ENCODE data around the gene PHF10.
"Not testable (repeated sequence)": the region's sequence is repeated elsewhere in the genome, so short reads cannot be mapped to it uniquely, and the experiment has no call there.

PHF10 gene

GRCh38 chr6:169724494-169725124 is at the start of gene PHF10:
Gene PHF10 (minus strand): TSS chr6:169724500. CDS start chr6:169723931, 569 bp downstream.
- peak; percentile 85 for DNase-seq

GRCh38 chr6:169766921-169767736 is 42.8 kb upstream of the PHF10 start:
- no peak for DNase-seq

GRCh38 chr6:169766232-169766631 is 41.9 kb upstream of the PHF10 start:
- no peak for DNase-seq

GRCh38 chr6:169765789-169766188 is 41.5 kb upstream of the PHF10 start:
- DNase-seq: not testable (repeated sequence)

GRCh38 chr6:169763881-169764280 is 39.6 kb upstream of the PHF10 start:
- DNase-seq: no peak

- DNase-seq: no peak
These were observed 39.0 kb upstream of the PHF10 start for GRCh38 chr6:169763308-169763707.

- no peak for DNase-seq
These were observed 30.9 kb upstream of the PHF10 start for GRCh38 chr6:169755162-169755561.

GRCh38 chr6:169752074-169752623 is 27.8 kb upstream of the PHF10 start:
- DNase-seq: no peak

GRCh38 chr6:169751242-169752073 is 27.2 kb upstream of the PHF10 start, which contains the start of the genes DYNLT2 and ERMARD:
Gene DYNLT2 (minus strand): TSS chr6:169751572. CDS start chr6:169751458, 114 bp downstream.
Gene ERMARD (plus strand): TSS chr6:169751622. CDS start chr6:169751658, 36 bp downstream.
- peak; percentile 99 for DNase-seq

- no peak for DNase-seq
These were observed 22.3 kb upstream of the PHF10 start for GRCh38 chr6:169746556-169746955.

GRCh38 chr6:169745405-169745804 is 21.1 kb upstream of the PHF10 start:
- no peak for DNase-seq

GRCh38 chr6:169741344-169741743 is 17.0 kb upstream of the PHF10 start:
- no peak for DNase-seq

GRCh38 chr6:169738976-169739529 is 14.8 kb upstream of the PHF10 start:
- DNase-seq: no peak

GRCh38 chr6:169738204-169738975 is 14.1 kb upstream of the PHF10 start:
- no peak for DNase-seq

- no peak for DNase-seq
These were observed 5.7 kb upstream of the PHF10 start for GRCh38 chr6:169729961-169730360.

GRCh38 chr6:169726963-169727362 is 2.7 kb upstream of the PHF10 start:
- DNase-seq: no peak

- DNase-seq: no peak
These were observed 1.7 kb upstream of the PHF10 start for GRCh38 chr6:169726049-169726400.

- peak; percentile 62 for DNase-seq
These were observed 1.1 kb upstream of the PHF10 start for GRCh38 chr6:169725125-169726048.

GRCh38 chr6:169723991-169724493 is 258 bp downstream of the PHF10 start:
- DNase-seq: peak; percentile 77

- peak; percentile 61 for DNase-seq
These were observed 945 bp downstream of the PHF10 start for GRCh38 chr6:169723200-169723909.

All from NCI-H774 (cell line).